Brain microvascular endothelial cell (primary cell): ENCODE measurements around the gene ELOA.
A peak's percentile ranks its signal among the peaks of the same experiment; 100 is the strongest.

Source experiments
- DNase-seq: peaks from one replicate; pipeline ENCODE4 v3.0.0-alpha.2; 2020
- H3K27ac ChIP-seq: fragments of 250-450 bp; sonication (Bioruptor Pico); 2 replicates; pipeline ENCODE4 v1.5.1; 2020; ENCODE audit warnings: mild to moderate bottlenecking, moderate library complexity
- H3K27me3 ChIP-seq: fragments of 250-450 bp; sonication (Bioruptor Pico); replicated peaks from 2 replicates; pipeline ENCODE4 v1.5.1; 2020; ENCODE audit warnings: mild to moderate bottlenecking
- H3K36me3 ChIP-seq: fragments of 250-450 bp; sonication (Bioruptor Pico); replicated peaks from 2 replicates; pipeline ENCODE4 v1.5.1; 2020; ENCODE audit warnings: mild to moderate bottlenecking
- H3K4me3 ChIP-seq: 2 replicates; pipeline ENCODE4 v1.5.1; 2011; ENCODE audit warnings: low read depth, mild to moderate bottlenecking, control low read depth, low read length, moderate library complexity
- in situ Hi-C: cut with HindIII; loops from 2 replicates; pipeline ENCODE4 v1.10.0; 2017; ENCODE audit warnings: low sequenced_read_pairs, low pct_ligation_motif_present
- TF ChIP-seq, protein P1 (sequence below): IDR thresholded peaks from 2 replicates; pipeline ENCODE4 v1.5.1; 2011; ENCODE audit warnings: low read depth, mild to moderate bottlenecking, moderate library complexity, low read length, control low read depth, inconsistent platforms; ENCODE audit errors: missing control alignments

ELOA gene

DNA sequence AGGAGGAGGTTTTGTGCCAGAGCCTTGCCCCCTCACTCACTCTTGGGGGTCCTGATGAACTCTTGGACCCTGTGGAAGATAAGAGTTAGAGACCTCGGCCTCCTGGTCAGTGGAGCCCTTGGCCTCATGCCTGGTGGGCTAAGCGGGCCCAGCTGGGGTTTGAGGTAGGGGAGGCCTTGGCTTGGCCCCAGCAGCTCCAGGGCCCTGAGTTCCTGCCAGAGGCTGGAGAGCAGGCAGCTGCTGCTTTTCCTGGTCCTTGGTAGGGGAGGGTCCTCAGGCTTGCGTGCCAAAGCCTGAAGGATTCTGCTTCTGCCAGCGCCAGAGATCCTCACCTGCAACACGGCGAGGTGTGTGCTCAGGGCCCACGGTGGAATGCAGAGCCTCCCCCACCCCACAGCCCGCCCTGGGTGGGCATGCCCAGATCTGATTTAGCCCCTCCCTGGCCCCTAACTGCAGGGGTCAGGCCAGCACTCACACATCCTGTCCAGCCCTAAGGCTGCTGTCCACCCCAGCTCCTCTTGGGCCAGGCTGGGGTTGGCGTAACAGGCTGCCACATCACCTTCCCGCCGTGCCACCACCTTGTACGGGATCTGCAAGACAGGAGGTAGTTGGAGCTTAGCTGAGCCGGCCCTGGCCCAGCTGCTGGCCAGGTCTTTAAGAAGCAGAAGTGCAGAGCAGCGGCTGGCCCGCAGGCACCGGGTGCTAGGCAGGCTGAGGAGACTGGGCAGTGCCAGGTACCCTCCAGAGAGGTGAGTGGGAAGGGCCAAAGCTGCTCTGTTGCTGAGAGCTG, 52.6 kb downstream of the ELOA start:
- no peak for DNase-seq
- in situ Hi-C loops: no loop called here
- H3K36me3 ChIP-seq: peaks cover 48% of the 10 kb centered on the region
- TF ChIP-seq, protein P1, sequence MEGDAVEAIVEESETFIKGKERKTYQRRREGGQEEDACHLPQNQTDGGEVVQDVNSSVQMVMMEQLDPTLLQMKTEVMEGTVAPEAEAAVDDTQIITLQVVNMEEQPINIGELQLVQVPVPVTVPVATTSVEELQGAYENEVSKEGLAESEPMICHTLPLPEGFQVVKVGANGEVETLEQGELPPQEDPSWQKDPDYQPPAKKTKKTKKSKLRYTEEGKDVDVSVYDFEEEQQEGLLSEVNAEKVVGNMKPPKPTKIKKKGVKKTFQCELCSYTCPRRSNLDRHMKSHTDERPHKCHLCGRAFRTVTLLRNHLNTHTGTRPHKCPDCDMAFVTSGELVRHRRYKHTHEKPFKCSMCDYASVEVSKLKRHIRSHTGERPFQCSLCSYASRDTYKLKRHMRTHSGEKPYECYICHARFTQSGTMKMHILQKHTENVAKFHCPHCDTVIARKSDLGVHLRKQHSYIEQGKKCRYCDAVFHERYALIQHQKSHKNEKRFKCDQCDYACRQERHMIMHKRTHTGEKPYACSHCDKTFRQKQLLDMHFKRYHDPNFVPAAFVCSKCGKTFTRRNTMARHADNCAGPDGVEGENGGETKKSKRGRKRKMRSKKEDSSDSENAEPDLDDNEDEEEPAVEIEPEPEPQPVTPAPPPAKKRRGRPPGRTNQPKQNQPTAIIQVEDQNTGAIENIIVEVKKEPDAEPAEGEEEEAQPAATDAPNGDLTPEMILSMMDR: no peak
- H3K27ac ChIP-seq: no peak overlapping the region
- no peaks in the 10 kb centered on the region for H3K27me3 ChIP-seq
- H3K4me3 ChIP-seq: no peak overlapping the region

DNA sequence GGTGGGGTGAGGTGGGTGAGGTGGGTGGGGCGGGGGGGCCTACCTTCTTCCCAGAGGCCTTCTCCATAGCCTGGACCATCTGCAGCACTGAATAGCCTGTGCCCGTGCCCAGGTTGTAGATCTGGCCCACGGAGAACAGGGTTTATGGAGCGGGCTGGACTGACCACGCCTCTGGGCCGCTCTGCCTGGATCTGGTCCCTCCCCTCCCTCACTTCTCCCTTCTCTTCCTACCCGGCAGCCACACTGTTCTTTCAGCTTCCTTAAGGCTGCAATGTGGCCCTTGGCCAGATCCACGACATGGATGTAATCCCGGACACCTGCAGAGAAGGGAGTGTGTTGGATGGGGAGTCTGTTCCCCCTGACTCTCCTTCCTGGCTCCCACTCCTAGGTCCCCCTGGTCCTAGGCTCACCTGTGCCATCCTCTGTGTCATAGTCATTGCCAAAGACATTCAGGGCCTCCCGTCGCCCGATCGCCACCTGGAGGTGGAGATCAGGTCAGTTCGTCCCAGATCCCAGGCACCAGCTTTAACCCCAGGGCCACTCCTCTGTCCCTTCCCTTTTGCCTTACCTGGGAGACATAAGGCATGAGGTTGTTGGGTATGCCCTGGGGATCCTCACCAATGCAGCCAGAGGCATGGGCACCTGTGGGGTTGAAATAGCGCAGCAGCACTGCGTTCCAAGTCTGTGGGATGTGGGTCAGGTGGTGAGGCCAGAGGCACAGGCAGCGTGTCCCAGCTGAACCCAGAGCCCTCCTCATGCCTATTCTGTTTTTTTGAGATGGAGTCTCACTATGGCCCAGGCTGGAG, 53.4 kb downstream of the ELOA start:
- DNase-seq: no peak
- in situ Hi-C loops: no loop called here
- Histone ChIP-seq H3K4me3 (no peak overlapping the region), H3K27ac (no peak overlapping the region), H3K27me3 (no peaks in the 10 kb centered on the region), H3K36me3 (peaks cover 48% of the 10 kb centered on the region)
- TF ChIP-seq, protein P1: no peak

DNA sequence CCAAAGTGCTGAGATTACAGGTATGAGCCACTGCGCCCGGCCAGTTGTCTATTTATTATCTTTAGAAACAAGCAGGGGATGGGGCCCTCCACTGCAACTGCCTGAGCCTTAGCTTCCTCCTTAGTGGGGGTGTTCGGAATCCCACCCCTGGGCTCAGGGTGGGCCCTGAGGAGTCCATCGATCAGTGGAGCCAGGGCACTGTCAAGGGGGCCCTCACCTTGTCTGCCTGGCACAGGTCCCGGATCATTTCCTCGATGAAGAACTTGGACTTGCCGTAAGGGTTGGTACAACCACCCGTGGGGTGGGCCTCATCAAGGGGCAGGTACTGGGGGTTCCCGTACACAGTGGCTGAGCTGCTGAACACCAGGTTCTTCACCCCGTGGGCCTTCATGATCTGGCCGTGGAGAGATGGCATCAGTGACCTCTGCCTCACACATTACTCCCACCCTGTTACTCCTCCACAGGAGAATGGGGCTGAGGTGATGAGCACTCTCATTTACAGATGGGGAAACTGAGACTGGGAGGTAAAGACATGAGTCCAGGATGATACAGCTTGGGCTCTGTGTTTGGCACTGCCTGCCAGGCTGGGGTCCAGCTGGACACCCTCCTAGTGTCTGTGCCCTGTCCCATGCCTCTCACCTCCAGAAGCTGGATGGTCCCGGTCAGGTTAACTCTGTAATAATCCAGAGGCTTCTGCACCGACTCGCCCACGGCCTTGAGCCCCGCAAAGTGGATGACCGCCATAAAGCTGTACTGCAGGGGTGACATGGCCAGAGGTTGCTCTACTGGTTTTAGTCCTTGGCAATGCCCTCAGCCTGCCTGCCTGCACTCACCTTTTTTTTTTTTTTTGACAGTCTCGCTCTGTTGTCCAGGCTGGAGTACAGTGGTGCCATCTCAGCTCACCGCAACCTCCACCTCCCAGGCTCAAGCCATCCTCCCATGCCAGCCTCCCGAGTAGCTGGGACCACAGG, 54.5 kb downstream of the ELOA start:
- in situ Hi-C loops: no loop called here
- no peaks in the 10 kb centered on the region for H3K27me3 ChIP-seq
- no peak for DNase-seq
- TF ChIP-seq, protein P1: no peak
- peaks cover 46% of the 10 kb centered on the region for H3K36me3 ChIP-seq
- no peak overlapping the region for H3K27ac ChIP-seq
- no peak overlapping the region for H3K4me3 ChIP-seq

DNA sequence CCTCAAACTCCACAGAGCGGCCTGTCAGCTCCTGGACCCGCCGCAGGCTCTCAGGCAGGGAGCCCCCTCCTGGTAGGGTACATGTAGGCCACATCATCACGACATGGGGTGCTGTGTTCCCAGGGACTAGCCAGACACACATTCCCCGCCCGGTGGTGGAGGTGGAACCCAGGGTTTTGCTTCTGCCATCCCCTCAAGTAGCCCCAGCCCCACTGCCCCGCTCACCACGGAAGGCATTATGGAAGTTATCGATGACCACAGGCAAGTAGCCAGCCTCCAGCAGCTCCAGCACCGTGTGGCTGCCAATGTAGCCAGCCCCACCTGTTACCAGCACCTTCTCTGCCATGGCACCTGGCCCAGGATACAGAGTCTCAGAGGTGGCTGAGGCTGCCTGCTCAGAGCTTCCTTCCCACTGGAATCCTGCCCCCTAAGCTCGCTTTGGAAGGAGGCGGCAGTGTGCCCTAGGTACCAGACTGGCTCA, 55.4 kb downstream of the ELOA start:
- in situ Hi-C loops: no loop called here
- Histone ChIP-seq H3K27me3 (no peaks in the 10 kb centered on the region), H3K27ac (no peak overlapping the region), H3K36me3 (peaks cover 37% of the 10 kb centered on the region), H3K4me3 (no peak overlapping the region)
- TF ChIP-seq, protein P1: peak; percentile 36
- no peak for DNase-seq

DNA sequence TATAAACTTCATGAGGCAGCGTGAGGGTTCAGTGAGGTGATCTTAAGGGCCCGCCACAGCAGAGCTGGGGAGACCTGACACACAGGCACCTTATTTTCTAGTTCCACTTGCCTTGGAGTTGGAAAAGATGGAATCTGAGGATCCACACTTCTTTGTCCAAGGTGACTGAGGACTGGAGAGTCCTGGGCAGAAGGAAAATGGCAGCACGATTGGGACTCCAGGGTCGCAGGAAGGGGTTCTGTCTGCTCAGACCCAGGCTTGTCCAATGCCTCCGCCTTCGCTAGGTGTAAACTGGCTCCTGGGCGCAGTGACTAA, 55.9 kb downstream of the ELOA start:
- peaks cover 34% of the 10 kb centered on the region for H3K36me3 ChIP-seq
- H3K4me3 ChIP-seq: peak overlapping the region; percentile 86
- TF ChIP-seq, protein P1: no peak
- DNase-seq: no peak
- no peaks in the 10 kb centered on the region for H3K27me3 ChIP-seq
- H3K27ac ChIP-seq: no peak overlapping the region
- in situ Hi-C loops: no loop called here
